ENCODE measurements around the gene TOMM70.

DNA sequence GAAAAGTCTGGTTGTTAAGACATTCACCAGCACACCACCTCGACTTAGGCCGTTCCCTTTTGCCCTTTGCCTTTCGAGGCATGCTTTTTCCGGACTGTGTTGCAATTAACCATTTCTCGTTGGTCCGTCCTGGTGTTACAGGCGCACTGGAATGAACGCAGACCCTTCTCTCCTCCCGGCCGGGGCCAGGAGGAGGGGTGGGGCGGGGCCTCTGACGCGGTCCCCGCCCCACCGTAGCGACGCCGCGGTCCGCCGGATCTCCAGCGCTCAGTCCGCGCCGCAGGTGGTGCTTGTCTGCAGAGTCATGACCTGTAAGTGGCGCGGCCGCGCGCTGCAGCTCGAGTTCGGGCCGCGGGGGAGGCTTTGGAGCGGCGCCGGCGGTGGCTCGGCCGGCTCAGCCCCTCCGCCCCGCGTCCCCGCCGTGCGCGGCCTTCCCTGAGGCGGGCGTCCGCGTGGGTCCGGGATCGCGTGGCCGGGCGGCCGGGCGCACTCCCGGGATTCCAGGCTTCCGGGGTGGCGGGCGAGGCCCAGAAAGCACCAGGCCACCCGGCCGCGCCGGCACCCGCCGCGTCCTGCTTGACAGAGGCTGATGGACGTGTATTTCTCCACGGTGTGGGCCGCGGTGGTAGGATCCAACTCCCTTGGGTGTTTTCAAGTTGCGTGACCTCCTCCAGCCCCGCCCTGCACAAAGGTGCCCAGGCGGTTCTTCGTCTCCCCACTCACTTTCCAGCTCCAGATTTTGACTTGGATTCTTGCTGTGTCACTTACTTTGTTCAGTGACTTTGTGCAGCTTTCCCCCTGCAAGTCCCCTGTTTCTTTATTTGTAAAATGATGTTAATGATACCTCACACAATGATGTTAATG, 66.2 kb downstream of the TOMM70 start, which contains the start of gene NIT2:
- TF ChIP-seq CTCF (IDR thresholded peaks at IDR 0.05; ENCODE audit: insufficient read depth, low read length, poor library complexity, severe bottlenecking) (no peak), EZH2phosphoT487 (conservative IDR thresholded peaks at IDR 0.05; ENCODE audit: low read length) (no peak)

Data from SU-DHL-6 (cell line).